Measurements from ENCODE around the gene MRPL32.

MRPL32 gene

GRCh38 chr7:42972699-42973500, 40.7 kb downstream of the MRPL32 start:
- no peak for DNase-seq

- no peak for DNase-seq
These were observed 44.2 kb downstream of the MRPL32 start for GRCh38 chr7:42976371-42976770.

DNA sequence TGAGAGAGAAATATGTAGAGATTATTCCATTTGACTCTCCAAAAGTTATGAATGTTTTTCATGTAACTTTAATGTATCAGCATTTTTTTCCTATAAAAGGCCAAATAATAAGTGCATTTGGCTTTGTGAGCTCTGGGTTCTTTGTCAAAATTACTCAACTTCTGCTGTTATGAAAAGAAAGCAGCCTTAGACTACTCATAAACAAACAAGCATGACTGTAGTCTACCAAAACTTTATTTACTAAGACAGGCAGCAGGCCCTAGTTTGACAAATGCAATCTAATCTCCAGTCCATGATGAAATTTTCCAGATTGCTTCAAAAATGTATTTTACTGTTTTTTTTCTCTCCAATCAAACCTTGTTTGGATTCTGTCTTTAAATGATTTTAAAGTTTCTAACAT, 46.3 kb downstream of the MRPL32 start:
- no peak for DNase-seq

- no peak for DNase-seq
These were observed 47.9 kb downstream of the MRPL32 start for GRCh38 chr7:42980084-42980483.

GRCh38 chr7:42980514-42980913, 48.3 kb downstream of the MRPL32 start:
- no peak for DNase-seq

- DNase-seq: no peak
These were observed 49.4 kb downstream of the MRPL32 start for GRCh38 chr7:42981601-42982000.

DNA sequence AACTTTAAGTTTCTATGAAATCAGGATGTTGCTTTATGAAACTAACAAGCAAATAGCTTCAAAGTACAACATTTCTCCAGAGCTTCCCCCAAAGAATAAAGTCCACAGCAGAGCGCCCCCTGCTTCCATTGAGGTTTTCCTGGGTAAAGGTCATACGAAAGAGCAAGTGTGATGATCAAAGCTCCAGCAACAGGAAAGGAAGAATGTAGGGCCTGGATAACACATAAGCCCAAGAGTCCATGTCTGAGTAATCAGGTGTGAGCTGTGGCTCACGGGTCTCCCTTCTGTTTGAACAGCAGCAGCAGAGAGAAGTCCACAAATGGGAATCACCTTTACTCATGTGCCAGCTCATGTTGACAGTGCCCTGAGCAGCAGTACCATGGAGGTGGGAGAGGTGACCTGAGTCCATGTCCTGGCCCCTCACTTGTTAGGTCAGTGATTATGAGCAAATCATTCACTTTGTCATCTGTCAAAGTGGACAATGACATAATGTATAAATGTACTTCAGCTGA, 50.5 kb downstream of the MRPL32 start:
- DNase-seq: no peak

GRCh38 chr7:42984137-42984536, 52.0 kb downstream of the MRPL32 start:
- no peak for DNase-seq

DNA sequence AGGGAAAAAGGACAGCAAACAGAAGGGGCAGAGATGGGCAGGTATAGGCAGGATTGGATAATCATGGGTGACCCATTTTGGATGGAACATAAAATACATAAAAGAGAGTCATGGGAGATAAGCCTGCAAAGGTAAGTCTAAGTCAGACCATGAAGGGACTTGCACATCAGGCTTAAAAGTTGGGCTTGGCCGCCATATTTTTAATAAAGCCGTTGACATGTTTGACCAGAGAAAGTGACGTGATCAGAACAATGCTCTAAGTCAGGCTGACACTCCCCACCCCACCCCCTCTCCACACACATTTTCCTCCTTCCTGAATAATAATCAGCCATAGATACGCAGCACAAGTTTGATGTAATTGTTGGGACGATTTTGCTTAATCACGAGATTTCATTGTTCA, 54.0 kb downstream of the MRPL32 start:
- no peak for DNase-seq

DNA sequence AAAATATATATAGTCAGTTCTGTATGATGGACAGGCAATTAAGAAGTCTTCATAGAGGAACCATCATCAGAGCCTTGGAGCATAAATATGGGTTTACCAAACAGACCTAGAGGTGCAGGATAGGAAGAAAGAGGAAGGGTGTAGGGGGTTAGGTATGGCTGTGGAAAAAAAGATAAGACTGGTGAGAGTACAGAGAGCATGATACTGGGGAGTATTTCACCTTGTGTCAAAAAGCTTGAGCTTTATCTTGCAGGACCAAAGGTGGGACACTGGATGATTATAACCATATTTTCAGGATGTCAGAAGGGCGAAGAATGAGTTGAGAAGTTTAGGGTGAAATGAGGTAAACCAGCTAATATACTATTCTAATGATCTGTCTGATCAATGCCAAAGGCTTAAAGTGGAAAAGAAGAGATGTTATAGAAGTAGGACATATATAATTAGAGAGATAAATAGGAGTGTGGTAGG, 54.6 kb downstream of the MRPL32 start:
- DNase-seq: no peak

Data from activated naive CD4-positive, alpha-beta T cell treated with anti-CD3 and anti-CD28 coated beads, Interleukin-2, amount 50 U/mL, for 16 hours (primary cell).